ENCODE results near the gene CRKL. TPM values are rescaled to one million over a fixed set of nuclear protein-coding genes. Genes with fewer than 3 reads are reported as not detected.

CRKL gene
- total and polyA plus RNA-seq, 4 donors = 12.0 to 45.5 (median 22.6) TPM

DNA sequence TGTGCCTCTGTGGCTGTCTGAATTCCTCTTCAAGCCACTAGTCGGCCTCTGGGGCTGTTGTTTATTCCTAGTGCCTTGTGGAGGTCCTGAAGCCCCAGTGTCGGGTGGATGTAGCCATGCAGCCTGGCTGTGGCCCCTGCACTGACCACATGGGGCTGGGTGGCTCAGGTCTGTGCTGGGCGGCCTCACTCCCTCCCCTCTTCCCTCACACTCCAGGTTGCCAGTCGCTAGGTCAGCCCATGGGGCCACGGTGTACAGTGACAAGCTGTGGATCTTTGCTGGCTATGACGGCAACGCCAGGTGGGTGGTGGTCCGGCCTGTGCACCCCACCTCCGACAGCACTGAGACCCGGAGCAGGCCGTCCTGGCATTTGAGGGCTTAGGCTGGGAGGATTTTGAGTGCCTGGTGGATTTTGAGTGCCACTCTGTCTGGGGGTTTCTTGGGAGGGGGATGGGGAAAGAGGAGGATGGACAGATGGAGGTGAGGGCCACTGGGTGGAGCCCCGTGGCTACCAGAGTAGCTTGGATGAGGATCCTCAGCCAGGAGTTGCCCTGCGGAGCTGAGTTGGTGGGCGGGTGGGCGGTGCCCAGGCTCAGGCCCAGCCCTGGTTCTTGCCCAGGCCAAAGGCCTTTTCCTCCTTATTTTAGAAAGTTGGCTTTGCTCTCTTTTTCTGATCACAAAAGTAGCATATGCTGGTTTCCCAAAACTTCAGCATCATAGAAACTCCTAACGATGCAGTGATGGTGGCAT, 71.5 kb downstream of the CRKL start:
- H3K27me3 ChIP-seq (ENCODE audit: control insufficient read depth in 4 of 4, insufficient read depth in 4 of 4, low read length in 3 of 4) = no peaks in the 10 kb centered on the region
- peaks cover 7 to 42% (median 16%) of the 10 kb centered on the region in 4 donors for H3K36me3 ChIP-seq (ENCODE audit: control insufficient read depth in 4 of 4, insufficient read depth in 3 of 4, low read depth in 1 of 4, low read length in 3 of 4)
- no peak for TF ChIP-seq HNF4A (conservative IDR thresholded peaks at IDR 0.05)
- no peak for TF ChIP-seq NR2F2 (IDR thresholded peaks at IDR 0.05)
- TF ChIP-seq, protein P1, sequence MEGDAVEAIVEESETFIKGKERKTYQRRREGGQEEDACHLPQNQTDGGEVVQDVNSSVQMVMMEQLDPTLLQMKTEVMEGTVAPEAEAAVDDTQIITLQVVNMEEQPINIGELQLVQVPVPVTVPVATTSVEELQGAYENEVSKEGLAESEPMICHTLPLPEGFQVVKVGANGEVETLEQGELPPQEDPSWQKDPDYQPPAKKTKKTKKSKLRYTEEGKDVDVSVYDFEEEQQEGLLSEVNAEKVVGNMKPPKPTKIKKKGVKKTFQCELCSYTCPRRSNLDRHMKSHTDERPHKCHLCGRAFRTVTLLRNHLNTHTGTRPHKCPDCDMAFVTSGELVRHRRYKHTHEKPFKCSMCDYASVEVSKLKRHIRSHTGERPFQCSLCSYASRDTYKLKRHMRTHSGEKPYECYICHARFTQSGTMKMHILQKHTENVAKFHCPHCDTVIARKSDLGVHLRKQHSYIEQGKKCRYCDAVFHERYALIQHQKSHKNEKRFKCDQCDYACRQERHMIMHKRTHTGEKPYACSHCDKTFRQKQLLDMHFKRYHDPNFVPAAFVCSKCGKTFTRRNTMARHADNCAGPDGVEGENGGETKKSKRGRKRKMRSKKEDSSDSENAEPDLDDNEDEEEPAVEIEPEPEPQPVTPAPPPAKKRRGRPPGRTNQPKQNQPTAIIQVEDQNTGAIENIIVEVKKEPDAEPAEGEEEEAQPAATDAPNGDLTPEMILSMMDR (IDR thresholded peaks at IDR 0.05; ENCODE audit: low read depth, low read length, missing input control) = no peak
- TF ChIP-seq, protein P2, sequence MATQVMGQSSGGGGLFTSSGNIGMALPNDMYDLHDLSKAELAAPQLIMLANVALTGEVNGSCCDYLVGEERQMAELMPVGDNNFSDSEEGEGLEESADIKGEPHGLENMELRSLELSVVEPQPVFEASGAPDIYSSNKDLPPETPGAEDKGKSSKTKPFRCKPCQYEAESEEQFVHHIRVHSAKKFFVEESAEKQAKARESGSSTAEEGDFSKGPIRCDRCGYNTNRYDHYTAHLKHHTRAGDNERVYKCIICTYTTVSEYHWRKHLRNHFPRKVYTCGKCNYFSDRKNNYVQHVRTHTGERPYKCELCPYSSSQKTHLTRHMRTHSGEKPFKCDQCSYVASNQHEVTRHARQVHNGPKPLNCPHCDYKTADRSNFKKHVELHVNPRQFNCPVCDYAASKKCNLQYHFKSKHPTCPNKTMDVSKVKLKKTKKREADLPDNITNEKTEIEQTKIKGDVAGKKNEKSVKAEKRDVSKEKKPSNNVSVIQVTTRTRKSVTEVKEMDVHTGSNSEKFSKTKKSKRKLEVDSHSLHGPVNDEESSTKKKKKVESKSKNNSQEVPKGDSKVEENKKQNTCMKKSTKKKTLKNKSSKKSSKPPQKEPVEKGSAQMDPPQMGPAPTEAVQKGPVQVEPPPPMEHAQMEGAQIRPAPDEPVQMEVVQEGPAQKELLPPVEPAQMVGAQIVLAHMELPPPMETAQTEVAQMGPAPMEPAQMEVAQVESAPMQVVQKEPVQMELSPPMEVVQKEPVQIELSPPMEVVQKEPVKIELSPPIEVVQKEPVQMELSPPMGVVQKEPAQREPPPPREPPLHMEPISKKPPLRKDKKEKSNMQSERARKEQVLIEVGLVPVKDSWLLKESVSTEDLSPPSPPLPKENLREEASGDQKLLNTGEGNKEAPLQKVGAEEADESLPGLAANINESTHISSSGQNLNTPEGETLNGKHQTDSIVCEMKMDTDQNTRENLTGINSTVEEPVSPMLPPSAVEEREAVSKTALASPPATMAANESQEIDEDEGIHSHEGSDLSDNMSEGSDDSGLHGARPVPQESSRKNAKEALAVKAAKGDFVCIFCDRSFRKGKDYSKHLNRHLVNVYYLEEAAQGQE (IDR thresholded peaks at IDR 0.05) = no peak
- TF ChIP-seq, protein P3, sequence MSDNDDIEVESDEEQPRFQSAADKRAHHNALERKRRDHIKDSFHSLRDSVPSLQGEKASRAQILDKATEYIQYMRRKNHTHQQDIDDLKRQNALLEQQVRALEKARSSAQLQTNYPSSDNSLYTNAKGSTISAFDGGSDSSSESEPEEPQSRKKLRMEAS (IDR thresholded peaks at IDR 0.05) = no peak
- TF ChIP-seq SP1 (IDR thresholded peaks at IDR 0.05) = no peak
- no peak for TF ChIP-seq FOXA1 (IDR thresholded peaks at IDR 0.05)
- no peak for TF ChIP-seq GABPA (IDR thresholded peaks at IDR 0.05 in 1 of 2, conservative IDR thresholded peaks at IDR 0.05 in 1 of 2)
- no peak for TF ChIP-seq FOXA2 (IDR thresholded peaks at IDR 0.05)
- TF ChIP-seq YY1 (IDR thresholded peaks at IDR 0.05) = no peak
- no peak overlapping the region for H3K27ac ChIP-seq (ENCODE audit: low read depth in 1 of 2, low read length in 2 of 2)
- H3K4me1 ChIP-seq (ENCODE audit: control insufficient read depth in 4 of 4, insufficient read depth in 4 of 4, low read length in 3 of 4) = no peaks in the 10 kb centered on the region
- no peaks in the 10 kb centered on the region for H3K9me3 ChIP-seq (ENCODE audit: control insufficient read depth in 4 of 4, low read length in 3 of 4)
- 95% methylated on average over 16 of the region's 16 CpGs for WGBS
- DNase-seq (ENCODE audit: low spot score) = no peak
- H3K4me3 ChIP-seq (ENCODE audit: low read depth in 1 of 3, low read length in 3 of 3) = no peak overlapping the region
- H3K9ac ChIP-seq (ENCODE audit: low read depth in 1 of 2, low read length in 2 of 2) = no peak overlapping the region

DNA sequence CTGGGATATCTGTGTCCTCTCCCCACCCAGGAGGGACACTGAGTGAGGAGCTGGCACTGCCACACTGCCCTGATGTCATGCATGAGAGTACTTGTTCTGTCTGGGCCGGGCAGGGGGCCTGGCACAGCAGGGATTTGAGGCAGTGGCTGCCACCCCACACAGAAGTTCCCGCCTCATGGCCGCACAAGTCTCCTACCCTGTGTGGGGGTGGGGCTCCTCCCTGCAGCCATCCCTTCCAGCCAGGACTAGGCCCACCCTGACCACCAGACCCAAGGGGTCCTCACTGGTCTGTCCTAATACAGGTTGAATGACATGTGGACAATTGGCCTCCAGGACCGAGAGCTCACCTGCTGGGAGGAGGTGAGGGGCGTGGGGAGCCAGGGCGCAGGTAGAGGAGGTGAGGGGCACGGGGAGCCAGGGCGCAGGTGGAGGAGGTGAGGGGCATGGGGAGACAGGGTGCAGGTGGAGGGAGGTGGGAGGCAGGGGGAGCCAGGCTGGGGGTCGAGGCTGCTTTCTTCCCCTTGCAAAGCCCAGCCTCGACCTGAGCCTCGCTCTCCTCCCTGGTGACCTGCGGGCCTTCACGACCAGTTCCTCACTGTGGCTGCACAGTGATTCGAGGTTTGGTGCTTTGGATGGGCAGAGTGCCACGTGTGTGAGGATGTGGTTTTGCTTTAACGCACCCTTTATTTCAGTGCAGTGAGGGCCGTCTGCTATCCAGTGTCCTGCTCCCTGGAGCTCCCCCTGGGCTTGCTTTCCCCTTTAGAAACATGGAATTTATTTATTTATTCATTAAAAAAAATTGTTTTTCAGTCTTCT, 72.3 kb downstream of the CRKL start:
- Histone ChIP-seq H3K27me3 (ENCODE audit: control insufficient read depth in 4 of 4, insufficient read depth in 4 of 4, low read length in 3 of 4) (no peaks in the 10 kb centered on the region), H3K4me3 (ENCODE audit: low read depth in 1 of 3, low read length in 3 of 3) (no peak overlapping the region), H3K9ac (ENCODE audit: low read depth in 1 of 2, low read length in 2 of 2) (no peak overlapping the region), H3K36me3 (ENCODE audit: control insufficient read depth in 4 of 4, insufficient read depth in 3 of 4, low read depth in 1 of 4, low read length in 3 of 4) (peaks cover 8 to 47% (median 15%) of the 10 kb centered on the region in 4 donors), H3K4me1 (ENCODE audit: control insufficient read depth in 4 of 4, insufficient read depth in 4 of 4, low read length in 3 of 4) (no peaks in the 10 kb centered on the region), H3K9me3 (ENCODE audit: control insufficient read depth in 4 of 4, low read length in 3 of 4) (no peaks in the 10 kb centered on the region), H3K27ac (ENCODE audit: low read depth in 1 of 2, low read length in 2 of 2) (no peak overlapping the region)
- no peak for DNase-seq (ENCODE audit: low spot score)
- WGBS = 75% methylated on average over 17 of the region's 17 CpGs
- no peak for TF ChIP-seq YY1 (IDR thresholded peaks at IDR 0.05)
- no peak for TF ChIP-seq EGR1 (IDR thresholded peaks at IDR 0.05; ENCODE audit: low read depth in 2 of 2)
- TF ChIP-seq FOXA1 (IDR thresholded peaks at IDR 0.05) = no peak
- TF ChIP-seq, protein P1 (IDR thresholded peaks at IDR 0.05; ENCODE audit: low read depth, low read length, missing input control) = no peak
- TF ChIP-seq SP1 (IDR thresholded peaks at IDR 0.05) = no peak
- TF ChIP-seq, protein P4, sequence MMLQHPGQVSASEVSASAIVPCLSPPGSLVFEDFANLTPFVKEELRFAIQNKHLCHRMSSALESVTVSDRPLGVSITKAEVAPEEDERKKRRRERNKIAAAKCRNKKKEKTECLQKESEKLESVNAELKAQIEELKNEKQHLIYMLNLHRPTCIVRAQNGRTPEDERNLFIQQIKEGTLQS (IDR thresholded peaks at IDR 0.05) = no peak
- no peak for TF ChIP-seq TAF1 (conservative IDR thresholded peaks at IDR 0.05)
- TF ChIP-seq, protein P5, sequence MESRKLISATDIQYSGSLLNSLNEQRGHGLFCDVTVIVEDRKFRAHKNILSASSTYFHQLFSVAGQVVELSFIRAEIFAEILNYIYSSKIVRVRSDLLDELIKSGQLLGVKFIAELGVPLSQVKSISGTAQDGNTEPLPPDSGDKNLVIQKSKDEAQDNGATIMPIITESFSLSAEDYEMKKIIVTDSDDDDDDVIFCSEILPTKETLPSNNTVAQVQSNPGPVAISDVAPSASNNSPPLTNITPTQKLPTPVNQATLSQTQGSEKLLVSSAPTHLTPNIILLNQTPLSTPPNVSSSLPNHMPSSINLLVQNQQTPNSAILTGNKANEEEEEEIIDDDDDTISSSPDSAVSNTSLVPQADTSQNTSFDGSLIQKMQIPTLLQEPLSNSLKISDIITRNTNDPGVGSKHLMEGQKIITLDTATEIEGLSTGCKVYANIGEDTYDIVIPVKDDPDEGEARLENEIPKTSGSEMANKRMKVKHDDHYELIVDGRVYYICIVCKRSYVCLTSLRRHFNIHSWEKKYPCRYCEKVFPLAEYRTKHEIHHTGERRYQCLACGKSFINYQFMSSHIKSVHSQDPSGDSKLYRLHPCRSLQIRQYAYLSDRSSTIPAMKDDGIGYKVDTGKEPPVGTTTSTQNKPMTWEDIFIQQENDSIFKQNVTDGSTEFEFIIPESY (IDR thresholded peaks at IDR 0.05) = no peak
- TF ChIP-seq HNF4A (conservative IDR thresholded peaks at IDR 0.05) = no peak
- no peak for TF ChIP-seq HNF4G (IDR thresholded peaks at IDR 0.05)
- no peak for TF ChIP-seq GABPA (IDR thresholded peaks at IDR 0.05 in 1 of 2, conservative IDR thresholded peaks at IDR 0.05 in 1 of 2)
- no peak for TF ChIP-seq NR2F2 (IDR thresholded peaks at IDR 0.05)

All from liver (tissue), 9 donors.